ENCODE measurements around the gene RELN.

The RELN gene

GRCh38 chr7:103437623-103438022, 551.8 kb downstream of the RELN start:
- Histone ChIP-seq H3F3A (ENCODE audit: low read depth) (no peaks in the 10 kb centered on the region), H4K20me1 (ENCODE audit: insufficient read depth, low read length, poor library complexity, severe bottlenecking) (no peaks in the 10 kb centered on the region), H3K4me2 (ENCODE audit: low read depth, low read length, poor library complexity, severe bottlenecking) (no peak overlapping the region), H3K27me3 (ENCODE audit: insufficient read depth, low read length, poor library complexity, severe bottlenecking) (peaks cover 14% of the 10 kb centered on the region), H3K9me3 (ENCODE audit: insufficient read depth, low read depth, low read length) (no peaks in the 10 kb centered on the region), H3K36me3 (ENCODE audit: insufficient read depth, low read length) (no peaks in the 10 kb centered on the region), H3K9me2 (replicated peaks; ENCODE audit: low read depth, low read length) (no peaks in the 10 kb centered on the region), H3K4me1 (ENCODE audit: insufficient read depth, low read length, poor library complexity, severe bottlenecking) (no peaks in the 10 kb centered on the region), H3K4me3 (ENCODE audit: low read length, poor library complexity, severe bottlenecking) (no peak overlapping the region), H2AFZ (ENCODE audit: low read length) (no peak overlapping the region), H3K9ac (ENCODE audit: low read depth, low read length, poor library complexity, severe bottlenecking) (no peak overlapping the region), H3K79me2 (ENCODE audit: insufficient read depth, low read length) (no peaks in the 10 kb centered on the region)
- TF ChIP-seq CTCF (conservative IDR thresholded peaks at IDR 0.05; ENCODE audit: low read length) (no peak), EZH2phosphoT487 (IDR thresholded peaks at IDR 0.05; ENCODE audit: borderline replicate concordance) (no peak)

- no peak overlapping the region for H3K9ac ChIP-seq (ENCODE audit: low read depth, low read length, poor library complexity, severe bottlenecking)
- no peak overlapping the region for H3K4me3 ChIP-seq (ENCODE audit: low read length, poor library complexity, severe bottlenecking)
- H4K20me1 ChIP-seq (ENCODE audit: insufficient read depth, low read length, poor library complexity, severe bottlenecking), result no peaks in the 10 kb centered on the region
- H2AFZ ChIP-seq (ENCODE audit: low read length), result no peak overlapping the region
- H3K4me1 ChIP-seq (ENCODE audit: insufficient read depth, low read length, poor library complexity, severe bottlenecking), result no peaks in the 10 kb centered on the region
- no peaks in the 10 kb centered on the region for H3K9me2 ChIP-seq (replicated peaks; ENCODE audit: low read depth, low read length)
- H3K79me2 ChIP-seq (ENCODE audit: insufficient read depth, low read length), result no peaks in the 10 kb centered on the region
- TF ChIP-seq CTCF (conservative IDR thresholded peaks at IDR 0.05; ENCODE audit: low read length) (no peak), EZH2phosphoT487 (IDR thresholded peaks at IDR 0.05; ENCODE audit: borderline replicate concordance) (no peak)
- no peaks in the 10 kb centered on the region for H3F3A ChIP-seq (ENCODE audit: low read depth)
- H3K9me3 ChIP-seq (ENCODE audit: insufficient read depth, low read depth, low read length), result no peaks in the 10 kb centered on the region
- H3K27me3 ChIP-seq (ENCODE audit: insufficient read depth, low read length, poor library complexity, severe bottlenecking), result no peaks in the 10 kb centered on the region
- no peak overlapping the region for H3K4me2 ChIP-seq (ENCODE audit: low read depth, low read length, poor library complexity, severe bottlenecking)
- H3K36me3 ChIP-seq (ENCODE audit: insufficient read depth, low read length), result no peaks in the 10 kb centered on the region
Measured at GRCh38 chr7:103432712-103433111, 556.7 kb downstream of the RELN start.

- Histone ChIP-seq H3K4me2 (ENCODE audit: low read depth, low read length, poor library complexity, severe bottlenecking) (no peak overlapping the region), H3F3A (ENCODE audit: low read depth) (no peaks in the 10 kb centered on the region), H3K9me2 (replicated peaks; ENCODE audit: low read depth, low read length) (no peaks in the 10 kb centered on the region), H3K9ac (ENCODE audit: low read depth, low read length, poor library complexity, severe bottlenecking) (no peak overlapping the region), H3K4me1 (ENCODE audit: insufficient read depth, low read length, poor library complexity, severe bottlenecking) (no peaks in the 10 kb centered on the region), H4K20me1 (ENCODE audit: insufficient read depth, low read length, poor library complexity, severe bottlenecking) (no peaks in the 10 kb centered on the region), H2AFZ (ENCODE audit: low read length) (no peak overlapping the region), H3K9me3 (ENCODE audit: insufficient read depth, low read depth, low read length) (no peaks in the 10 kb centered on the region), H3K79me2 (ENCODE audit: insufficient read depth, low read length) (no peaks in the 10 kb centered on the region), H3K27me3 (ENCODE audit: insufficient read depth, low read length, poor library complexity, severe bottlenecking) (no peaks in the 10 kb centered on the region), H3K36me3 (ENCODE audit: insufficient read depth, low read length) (no peaks in the 10 kb centered on the region), H3K4me3 (ENCODE audit: low read length, poor library complexity, severe bottlenecking) (no peak overlapping the region)
- TF ChIP-seq EZH2phosphoT487 (IDR thresholded peaks at IDR 0.05; ENCODE audit: borderline replicate concordance), result no peak
- 0 out of 2 replicates have a peak, but pooled peaks have one; percentile 31 for TF ChIP-seq CTCF (conservative IDR thresholded peaks at IDR 0.05; ENCODE audit: low read length)
Measured at GRCh38 chr7:103425177-103425576, 564.3 kb downstream of the RELN start.
